Measurements from ENCODE around the gene LDAH.
"Not testable (repeated sequence)": the region's sequence is repeated elsewhere in the genome, so short reads cannot be mapped to it uniquely, and the experiment has no call there.

LDAH gene

GRCh38 chr2:20793944-20794343 is 29.0 kb downstream of the LDAH start:
- not testable (repeated sequence) for H3K27ac ChIP-seq; DNase-seq (ENCODE audit: low read depth, low spot score)

GRCh38 chr2:20781656-20782265 is 41.1 kb downstream of the LDAH start:
- H3K27ac ChIP-seq, result no peak overlapping the region
- peak; percentile 1 for DNase-seq (ENCODE audit: low read depth, low spot score)

DNA sequence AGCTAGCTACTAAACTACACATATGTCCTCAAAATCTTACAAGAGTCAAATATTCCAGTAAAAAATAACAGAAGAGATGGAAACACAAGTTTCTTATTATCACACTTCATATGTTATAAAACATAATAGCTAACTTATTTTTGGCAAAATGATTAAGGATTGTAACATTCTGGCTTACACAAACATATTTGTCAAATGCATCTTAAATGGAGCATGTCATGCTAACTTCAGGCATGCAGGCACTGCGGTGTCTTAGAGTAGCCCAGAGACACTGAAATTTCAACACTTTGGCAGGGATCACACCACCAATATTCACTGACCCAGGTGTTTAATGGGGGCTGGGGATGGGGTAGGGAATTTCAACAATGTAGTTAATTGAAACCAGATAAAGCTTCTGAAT is 51.6 kb downstream of the LDAH start:
- DNase-seq (ENCODE audit: low read depth, low spot score), result no peak
- no peak overlapping the region for H3K27ac ChIP-seq

GRCh38 chr2:20766798-20767644 is 55.9 kb downstream of the LDAH start:
- DNase-seq (ENCODE audit: low read depth, low spot score), result no peak
- H3K27ac ChIP-seq, result no peak overlapping the region

DNA sequence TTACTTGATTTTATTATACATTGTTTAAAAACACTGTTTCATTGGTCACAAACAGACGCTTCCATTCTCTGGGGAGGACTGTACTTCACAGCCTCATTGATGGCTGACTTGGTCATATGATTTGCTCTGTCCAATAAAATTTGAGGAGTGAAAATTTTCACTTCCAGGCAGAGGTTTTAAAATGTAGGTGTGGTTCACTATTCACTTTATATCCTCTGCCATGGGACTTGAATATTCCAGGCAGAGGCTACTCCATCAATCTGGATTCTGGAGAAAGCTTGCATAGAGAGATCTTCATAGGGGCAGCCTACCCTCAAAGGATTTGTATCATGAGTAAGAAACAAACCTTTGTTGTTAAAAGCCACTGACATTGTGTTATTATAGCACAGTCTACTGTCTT is 56.7 kb downstream of the LDAH start:
- no peak overlapping the region for H3K27ac ChIP-seq
- no peak for DNase-seq (ENCODE audit: low read depth, low spot score)

GRCh38 chr2:20762945-20763683 is 59.8 kb downstream of the LDAH start:
- no peak for DNase-seq (ENCODE audit: low read depth, low spot score)

GRCh38 chr2:20759487-20759886 is 63.4 kb downstream of the LDAH start:
- no peak for DNase-seq (ENCODE audit: low read depth, low spot score)
- H3K27ac ChIP-seq, result no peak overlapping the region

More at GRCh38 chr2:20762945-20763683, 59.8 kb downstream of the LDAH start:
- H3K27ac ChIP-seq, result no peak overlapping the region

DNA sequence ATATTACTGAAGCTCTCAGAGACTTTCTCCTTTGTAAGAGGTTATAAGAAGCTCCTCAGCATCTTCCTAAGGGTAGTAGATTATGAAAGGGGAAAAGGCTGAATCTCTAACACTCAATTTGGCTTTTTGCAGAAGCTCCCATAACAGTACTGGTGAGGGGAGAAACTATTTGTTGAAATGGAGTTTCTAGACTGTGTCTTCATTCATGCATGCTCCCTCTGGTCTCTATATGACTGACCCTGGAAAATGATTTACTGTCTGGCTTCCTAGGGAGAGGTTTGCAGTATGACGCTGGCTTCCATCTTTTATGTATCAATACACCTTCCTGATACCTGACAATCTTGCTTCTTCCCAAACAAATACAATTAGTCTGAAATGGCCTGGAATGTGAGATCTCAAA is 63.9 kb downstream of the LDAH start:
- no peak overlapping the region for H3K27ac ChIP-seq
- DNase-seq (ENCODE audit: low read depth, low spot score), result no peak

DNA sequence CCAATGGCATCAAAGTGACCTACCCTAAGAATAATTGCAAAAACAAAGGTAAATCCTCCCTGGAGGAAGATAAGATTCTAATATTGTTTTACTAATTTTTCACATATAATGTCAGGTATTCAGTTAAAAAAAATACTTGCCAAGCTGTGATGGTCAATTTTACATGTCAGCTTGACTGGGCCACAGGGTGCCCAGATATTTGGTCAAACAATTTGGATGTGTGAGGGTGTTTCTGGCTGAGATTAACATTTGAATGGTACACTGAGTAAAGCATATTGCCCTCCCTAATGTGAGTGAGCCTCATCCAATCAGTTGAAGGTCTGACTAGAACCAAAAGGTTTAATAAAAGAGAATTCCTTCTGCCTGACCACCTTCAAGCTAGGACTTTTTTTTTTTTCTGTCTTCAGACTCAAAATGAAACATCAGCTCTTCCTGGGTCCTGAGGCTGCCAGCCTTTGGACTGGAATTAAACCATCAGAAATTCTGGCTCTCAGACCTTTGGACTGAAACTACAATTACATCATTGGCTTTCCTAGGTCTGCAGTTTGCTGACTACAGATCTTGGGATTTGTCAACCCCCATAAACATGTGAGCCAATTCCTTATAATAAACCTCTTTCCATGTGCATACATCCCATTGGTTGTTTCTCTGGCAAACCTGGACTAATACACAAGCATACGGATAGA is 65.4 kb downstream of the LDAH start:
- DNase-seq (ENCODE audit: low read depth, low spot score), result no peak
- H3K27ac ChIP-seq, result no peak overlapping the region

GRCh38 chr2:20755132-20755800 is 67.6 kb downstream of the LDAH start:
- H3K27ac ChIP-seq, result no peak overlapping the region
- no peak for DNase-seq (ENCODE audit: low read depth, low spot score)

- no peak for DNase-seq (ENCODE audit: low read depth, low spot score)
- H3K27ac ChIP-seq, result no peak overlapping the region
These were observed 70.6 kb downstream of the LDAH start for GRCh38 chr2:20752293-20752692.

GRCh38 chr2:20747317-20747716 is 75.6 kb downstream of the LDAH start:
- DNase-seq (ENCODE audit: low read depth, low spot score), result no peak
- no peak overlapping the region for H3K27ac ChIP-seq

DNA sequence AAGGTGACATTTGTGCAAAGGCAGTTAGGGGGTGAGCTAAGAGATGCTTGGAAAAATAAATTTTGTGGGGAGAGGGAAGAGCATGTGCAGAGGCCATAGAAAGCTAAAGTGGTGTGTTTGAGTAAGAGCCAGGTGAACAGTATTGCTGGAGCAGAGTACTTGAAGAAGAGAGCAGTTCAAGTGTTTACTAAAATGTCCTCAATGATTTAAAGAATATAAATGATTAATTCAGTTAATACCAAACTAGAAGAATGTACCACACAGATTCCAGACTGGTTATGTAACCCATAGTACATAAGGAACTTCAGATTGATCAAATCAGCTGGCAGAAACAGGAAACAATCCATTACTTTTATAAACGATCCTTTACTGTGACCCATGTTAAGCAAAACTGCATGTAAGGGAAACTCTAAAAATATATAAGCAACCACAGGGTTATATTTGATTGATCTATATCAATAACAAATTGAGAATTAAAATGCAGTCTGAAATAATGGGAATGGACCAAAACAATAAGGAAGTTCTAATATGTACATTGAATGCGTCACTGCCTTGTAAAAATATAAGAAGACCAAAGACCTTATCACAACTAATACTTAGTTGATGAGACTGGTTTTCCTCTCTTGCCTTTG is 76.9 kb downstream of the LDAH start:
- DNase-seq (ENCODE audit: low read depth, low spot score), result peak; percentile 2
- H3K27ac ChIP-seq, result peak overlapping the region; percentile 21

- H3K27ac ChIP-seq, result no peak overlapping the region
- DNase-seq (ENCODE audit: low read depth, low spot score), result no peak
These were observed 78.2 kb downstream of the LDAH start for GRCh38 chr2:20744366-20745335.

DNA sequence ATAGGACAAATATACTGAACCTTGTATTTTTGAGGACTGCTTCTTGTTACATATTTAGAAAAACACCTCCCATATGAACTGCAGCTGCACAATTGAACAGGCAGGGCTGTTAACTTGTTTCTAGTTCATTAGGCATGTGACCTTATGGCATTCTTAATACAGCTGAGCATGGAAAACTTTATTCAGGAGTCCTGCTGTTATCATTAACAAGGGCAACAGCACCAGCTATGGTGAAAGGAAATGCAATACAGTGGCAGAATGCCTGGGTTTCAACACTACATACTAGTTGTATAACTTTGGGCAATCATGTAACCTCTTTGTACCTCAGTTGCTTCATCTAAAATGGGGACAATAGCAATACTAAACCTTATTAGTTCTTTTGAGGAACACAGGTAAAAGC is 84.1 kb downstream of the LDAH start:
- no peak for DNase-seq (ENCODE audit: low read depth, low spot score)
- H3K27ac ChIP-seq, result no peak overlapping the region

DNA sequence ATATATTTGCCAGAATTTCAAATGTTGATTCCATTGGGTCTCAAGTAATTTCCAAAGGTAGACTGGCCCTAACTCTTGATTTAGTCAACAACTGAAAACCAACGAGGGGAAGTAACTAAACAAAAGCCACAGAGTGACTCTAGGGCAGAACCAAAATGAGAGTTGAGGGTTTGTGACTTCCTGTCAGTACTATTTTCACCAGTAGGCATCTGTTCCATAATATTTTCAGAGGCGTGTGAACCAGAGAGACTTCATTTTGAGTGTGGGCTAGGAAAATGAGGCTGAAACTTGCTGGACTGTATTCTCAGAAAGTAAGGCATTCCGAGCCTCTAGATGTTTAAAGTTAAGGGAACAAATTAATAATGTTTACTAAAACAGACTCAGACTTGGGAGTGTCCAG is 85.4 kb downstream of the LDAH start:
- DNase-seq (ENCODE audit: low read depth, low spot score), result no peak
- H3K27ac ChIP-seq, result no peak overlapping the region

DNA sequence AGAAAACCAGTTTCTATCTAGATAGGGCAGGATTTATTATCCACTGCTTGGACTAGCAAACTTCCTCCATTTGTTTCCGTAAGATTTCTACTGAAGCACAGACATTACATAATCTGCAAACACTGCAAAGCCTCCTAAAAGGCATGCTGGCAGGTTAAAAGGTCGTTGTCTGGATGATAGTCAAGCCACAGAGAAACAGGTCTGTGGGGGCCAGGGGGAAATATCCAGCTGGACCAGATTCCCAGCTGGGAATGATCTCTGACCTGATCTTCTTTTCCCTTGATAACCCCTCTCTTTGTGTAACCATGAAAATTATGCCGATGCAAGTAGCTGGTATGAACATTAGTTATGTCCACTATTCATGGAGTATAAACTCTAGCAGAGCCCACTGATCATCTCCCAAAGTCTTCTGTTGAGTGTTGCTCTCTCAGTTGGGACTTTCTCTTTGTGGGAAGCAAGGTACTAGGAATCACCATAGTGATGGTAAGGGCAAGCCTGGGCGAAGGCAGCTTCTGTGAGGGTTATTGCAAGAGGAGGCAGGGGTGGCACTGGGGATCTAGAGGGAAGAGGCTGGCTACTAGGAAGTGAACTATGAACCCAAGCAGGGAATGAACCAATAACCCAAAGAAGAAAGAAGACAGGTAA is 94.7 kb downstream of the LDAH start:
- H3K27ac ChIP-seq, result peak overlapping the region; percentile 24
- DNase-seq (ENCODE audit: low read depth, low spot score), result peak; percentile 31

DNA sequence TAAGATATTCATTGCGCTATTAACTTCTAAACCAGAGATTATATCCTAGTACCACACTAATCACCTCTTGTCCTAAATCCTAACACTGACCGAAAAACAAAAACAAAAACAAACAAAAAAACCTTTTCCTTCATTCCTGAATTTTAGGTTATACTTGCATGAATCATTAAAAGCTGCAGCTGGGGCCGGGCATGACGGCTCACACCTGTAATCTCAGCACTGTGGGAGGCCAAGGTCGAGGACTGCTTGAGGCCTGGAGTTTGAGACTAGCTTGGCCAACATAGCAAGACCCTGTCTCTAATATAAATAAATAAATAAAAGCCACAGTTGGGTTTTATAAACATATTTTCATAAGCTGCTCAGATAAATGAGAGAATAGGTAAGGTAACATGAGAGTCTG is 96.0 kb downstream of the LDAH start:
- DNase-seq (ENCODE audit: low read depth, low spot score), result no peak
- H3K27ac ChIP-seq, result no peak overlapping the region
